ENCODE measurements around the gene ACAP1. TPM values are rescaled to one million over a fixed set of nuclear protein-coding genes. Genes with fewer than 3 reads are reported as not detected.
A peak's percentile ranks its signal among the peaks of the same experiment; 100 is the strongest.

Gene ACAP1
- polyA plus RNA-seq, 1 donor (not counting 4 experiments of a cell fraction or from before 2014, with no cell fraction given): 1.7 TPM

- DNase-seq (ENCODE audit: low read depth, low spot score) (peak; percentile 99), FAIRE-seq (peak; percentile 94)
- Histone ChIP-seq H3K4me2 (ENCODE audit: control insufficient read depth, extremely low read depth, insufficient read depth, low read depth, low read length) (peak within 1 kb of the TSS; percentile 94), H3K9ac (ENCODE audit: control insufficient read depth, extremely low read depth, insufficient read depth, low read length) (peak within 1 kb of the TSS; percentile 100), H3K4me1 (ENCODE audit: control insufficient read depth, extremely low read depth, insufficient read depth, low read length) (peaks cover 23% of the 10 kb centered on the region), H3K79me2 (ENCODE audit: control insufficient read depth, insufficient read depth, low read length) (peaks cover 42% of the 10 kb centered on the region), H3K9me3 (ENCODE audit: control insufficient read depth, low read depth, low read length) (no peaks in the 10 kb centered on the region), H4K20me1 (ENCODE audit: control insufficient read depth, extremely low read depth, insufficient read depth, low read length) (peaks cover 32% of the 10 kb centered on the region), H3K36me3 (ENCODE audit: control insufficient read depth in 2 of 2, extremely low read depth in 1 of 2, insufficient read depth in 2 of 2, low read length in 2 of 2) (peaks cover 20 to 30% of the 10 kb centered on the region in 2 experiments), H3K27me3 (ENCODE audit: control insufficient read depth, extremely low read depth, insufficient read depth, low read length) (no peaks in the 10 kb centered on the region), H2AFZ (ENCODE audit: control insufficient read depth, low read length) (peak within 1 kb of the TSS; percentile 97), H3K27ac (ENCODE audit: control insufficient read depth, insufficient read depth, low read length) (peak within 1 kb of the TSS; percentile 99), H3K4me3 (ENCODE audit: control insufficient read depth in 2 of 3, extremely low read depth in 1 of 3, insufficient read depth in 2 of 3, low read depth in 1 of 3, low read length in 3 of 3) (peak within 1 kb of the TSS; percentile 93 to 99 (median 95)), H3K9me1 (ENCODE audit: control insufficient read depth, extremely low read depth, insufficient read depth, low read length) (no peaks in the 10 kb centered on the region)
- dilution Hi-C loops (cut with MboI; ENCODE audit: extremely low pct_ligation_motif_present, low sequenced_read_pairs): no loop called here
- TF ChIP-seq EZH2 (IDR thresholded peaks at IDR 0.05; ENCODE audit: low read length) (no peak), CTCF (optimal IDR thresholded peaks at IDR 0.05 in 1 of 3, IDR thresholded peaks at IDR 0.05 in 1 of 3, conservative IDR thresholded peaks at IDR 0.05 in 1 of 3; ENCODE audit: extremely low read depth in 1 of 3, insufficient read depth in 2 of 3, low read length in 3 of 3) (no peak)
Measured at GRCh38 chr17:7306911-7307685, 29.2 kb upstream of the ACAP1 start, which contains the start of gene EIF5A. EIF5A (plus strand) TSS chr17:7307628; CDS start chr17:7309636, 2,008 bp downstream.

- H3K4me3 ChIP-seq (ENCODE audit: control insufficient read depth in 2 of 3, extremely low read depth in 1 of 3, insufficient read depth in 2 of 3, low read depth in 1 of 3, low read length in 3 of 3): peak overlapping the region; percentile 93 to 99 (median 95)
- DNase-seq (ENCODE audit: low read depth, low spot score) (no peak), FAIRE-seq (no peak)
- dilution Hi-C loops (cut with MboI; ENCODE audit: extremely low pct_ligation_motif_present, low sequenced_read_pairs): no loop called here
- H3K9ac ChIP-seq (ENCODE audit: control insufficient read depth, extremely low read depth, insufficient read depth, low read length): peak overlapping the region; percentile 100
- H3K27me3 ChIP-seq (ENCODE audit: control insufficient read depth, extremely low read depth, insufficient read depth, low read length): no peaks in the 10 kb centered on the region
- TF ChIP-seq EZH2 (IDR thresholded peaks at IDR 0.05; ENCODE audit: low read length) (no peak), CTCF (optimal IDR thresholded peaks at IDR 0.05 in 1 of 3, IDR thresholded peaks at IDR 0.05 in 1 of 3, conservative IDR thresholded peaks at IDR 0.05 in 1 of 3; ENCODE audit: extremely low read depth in 1 of 3, insufficient read depth in 2 of 3, low read length in 3 of 3) (no peak)
- H3K4me2 ChIP-seq (ENCODE audit: control insufficient read depth, extremely low read depth, insufficient read depth, low read depth, low read length): peak overlapping the region; percentile 80
- H3K27ac ChIP-seq (ENCODE audit: control insufficient read depth, insufficient read depth, low read length): peak overlapping the region; percentile 99
- H4K20me1 ChIP-seq (ENCODE audit: control insufficient read depth, extremely low read depth, insufficient read depth, low read length): peaks cover 39% of the 10 kb centered on the region
- no peaks in the 10 kb centered on the region for H3K9me3 ChIP-seq (ENCODE audit: control insufficient read depth, low read depth, low read length)
- peaks cover 49% of the 10 kb centered on the region for H3K79me2 ChIP-seq (ENCODE audit: control insufficient read depth, insufficient read depth, low read length)
- no peak overlapping the region for H2AFZ ChIP-seq (ENCODE audit: control insufficient read depth, low read length)
- H3K36me3 ChIP-seq (ENCODE audit: control insufficient read depth in 2 of 2, extremely low read depth in 1 of 2, insufficient read depth in 2 of 2, low read length in 2 of 2): peaks cover 26 to 37% of the 10 kb centered on the region in 2 experiments
- no peaks in the 10 kb centered on the region for H3K9me1 ChIP-seq (ENCODE audit: control insufficient read depth, extremely low read depth, insufficient read depth, low read length)
- peaks cover 26% of the 10 kb centered on the region for H3K4me1 ChIP-seq (ENCODE audit: control insufficient read depth, extremely low read depth, insufficient read depth, low read length)
Measured at GRCh38 chr17:7307686-7308624, 28.4 kb upstream of the ACAP1 start.
